Osteocyte (in vitro differentiated cells): Measurements from ENCODE around the gene ATRIP. TPM values are rescaled to one million over a fixed set of nuclear protein-coding genes. Genes with fewer than 3 reads are reported as not detected.

Experiments used
- DNase-seq: peaks from one replicate; pipeline ENCODE4 v3.0.0; 2021; ENCODE audit warnings: mixed read lengths; ENCODE audit not compliant: unreplicated experiment; ENCODE audit errors: extremely low spot score
- H3K27ac Mint-ChIP-seq: one replicate; pipeline ENCODE4 v1.8.0; 2021; ENCODE audit warnings: mild to moderate bottlenecking, mixed read lengths; ENCODE audit not compliant: unreplicated experiment
- H3K27me3 Mint-ChIP-seq: one replicate; pipeline ENCODE4 v1.8.0; 2021; ENCODE audit warnings: mixed read lengths; ENCODE audit not compliant: unreplicated experiment
- H3K36me3 Mint-ChIP-seq: one replicate; pipeline ENCODE4 v1.8.0; 2021; ENCODE audit warnings: mixed read lengths; ENCODE audit not compliant: unreplicated experiment
- H3K4me1 Mint-ChIP-seq: one replicate; pipeline ENCODE4 v1.8.0; 2021; ENCODE audit warnings: mixed read lengths; ENCODE audit not compliant: unreplicated experiment
- H3K4me3 Mint-ChIP-seq: one replicate; pipeline ENCODE4 v1.8.0; 2021; ENCODE audit warnings: mild to moderate bottlenecking, moderate library complexity, mixed read lengths; ENCODE audit not compliant: unreplicated experiment
- H3K9me3 Mint-ChIP-seq: one replicate; pipeline ENCODE4 v1.8.0; 2021; ENCODE audit warnings: mixed read lengths; ENCODE audit not compliant: unreplicated experiment
- total RNA-seq: library from RNA; stranded (reverse); gene quantifications from 2 replicates; pipeline ENCODE4 v1.2.1, GENCODE V29; 2021
- TF ChIP-seq, protein P1 (sequence below): fragments of 200-600 bp; sonication (generic); IDR thresholded peaks from 2 replicates; pipeline ENCODE4 v1.5.0; 2021; ENCODE audit warnings: antibody characterized with exemption, mild to moderate bottlenecking, moderate library complexity

The ATRIP gene
- total RNA-seq, 1 donor from 2014 or later = 8.5 TPM

DNA sequence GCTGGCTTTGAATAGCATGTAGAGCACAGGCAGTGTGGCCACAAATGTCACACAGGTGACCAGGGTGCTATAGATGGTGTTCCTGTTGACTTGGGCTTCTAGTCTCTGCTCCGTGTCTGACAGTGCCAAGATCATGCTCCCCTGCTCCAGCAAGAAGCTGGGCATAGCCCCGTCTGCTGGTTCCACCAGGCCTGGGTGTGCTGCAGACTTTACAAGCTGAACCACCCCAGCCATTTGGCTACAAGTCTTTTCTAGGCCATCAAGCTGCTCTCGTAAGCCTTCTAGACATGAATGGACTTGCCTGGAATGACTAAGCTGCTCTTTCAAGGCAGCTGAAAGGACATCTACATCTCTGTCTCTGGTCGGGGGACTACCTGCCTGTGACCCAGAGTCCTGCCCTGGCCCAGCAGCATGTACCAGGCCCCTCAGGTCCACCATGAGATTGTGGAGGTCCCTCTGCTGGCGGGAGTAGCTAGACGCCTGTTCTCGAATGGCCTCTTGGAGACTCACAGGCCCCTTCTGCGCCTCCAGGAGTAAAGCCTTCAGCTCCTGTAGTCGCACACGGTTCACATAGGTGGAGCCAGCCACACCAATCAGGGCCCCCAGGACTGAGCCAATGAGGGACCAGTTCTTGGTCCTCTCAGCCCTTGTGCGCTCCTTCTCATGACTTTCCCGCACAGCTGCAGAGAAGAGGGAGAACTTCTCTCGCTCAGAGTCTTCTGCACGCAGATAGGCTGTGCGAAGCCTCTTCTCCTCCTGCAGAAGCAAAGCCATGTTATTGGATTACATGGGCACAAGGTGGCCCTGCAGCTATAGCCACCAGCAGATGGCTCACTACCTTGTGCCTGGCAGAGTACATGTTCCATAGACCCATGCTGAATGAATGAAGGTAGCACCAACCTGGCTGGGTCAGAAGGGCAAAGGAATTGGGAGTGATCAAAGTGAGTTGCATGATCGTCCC, 13.8 kb upstream of the ATRIP start:
- H3K36me3 Mint-ChIP-seq = peaks cover 5% of the 10 kb centered on the region
- peak; percentile 74 for DNase-seq
- TF ChIP-seq, protein P1, sequence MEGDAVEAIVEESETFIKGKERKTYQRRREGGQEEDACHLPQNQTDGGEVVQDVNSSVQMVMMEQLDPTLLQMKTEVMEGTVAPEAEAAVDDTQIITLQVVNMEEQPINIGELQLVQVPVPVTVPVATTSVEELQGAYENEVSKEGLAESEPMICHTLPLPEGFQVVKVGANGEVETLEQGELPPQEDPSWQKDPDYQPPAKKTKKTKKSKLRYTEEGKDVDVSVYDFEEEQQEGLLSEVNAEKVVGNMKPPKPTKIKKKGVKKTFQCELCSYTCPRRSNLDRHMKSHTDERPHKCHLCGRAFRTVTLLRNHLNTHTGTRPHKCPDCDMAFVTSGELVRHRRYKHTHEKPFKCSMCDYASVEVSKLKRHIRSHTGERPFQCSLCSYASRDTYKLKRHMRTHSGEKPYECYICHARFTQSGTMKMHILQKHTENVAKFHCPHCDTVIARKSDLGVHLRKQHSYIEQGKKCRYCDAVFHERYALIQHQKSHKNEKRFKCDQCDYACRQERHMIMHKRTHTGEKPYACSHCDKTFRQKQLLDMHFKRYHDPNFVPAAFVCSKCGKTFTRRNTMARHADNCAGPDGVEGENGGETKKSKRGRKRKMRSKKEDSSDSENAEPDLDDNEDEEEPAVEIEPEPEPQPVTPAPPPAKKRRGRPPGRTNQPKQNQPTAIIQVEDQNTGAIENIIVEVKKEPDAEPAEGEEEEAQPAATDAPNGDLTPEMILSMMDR = peak; percentile 25
- H3K27ac Mint-ChIP-seq = peak overlapping the region; percentile 24
- H3K4me3 Mint-ChIP-seq = no peak overlapping the region
- no peaks in the 10 kb centered on the region for H3K9me3 Mint-ChIP-seq
- H3K4me1 Mint-ChIP-seq = peaks cover 27% of the 10 kb centered on the region
- no peaks in the 10 kb centered on the region for H3K27me3 Mint-ChIP-seq

- peak; percentile 82 for DNase-seq
- Mint-ChIP-seq H3K9me3 (no peaks in the 10 kb centered on the region), H3K36me3 (peaks cover 5% of the 10 kb centered on the region), H3K27ac (no peak overlapping the region), H3K27me3 (no peaks in the 10 kb centered on the region), H3K4me1 (peaks cover 23% of the 10 kb centered on the region), H3K4me3 (peak overlapping the region; percentile 52)
- TF ChIP-seq, protein P1 = no peak
These were observed 12.9 kb upstream of the ATRIP start for GRCh38 chr3:48433472-48434118.

- no peak for DNase-seq
- TF ChIP-seq, protein P1 = no peak
- Mint-ChIP-seq H3K4me1 (peaks cover 32% of the 10 kb centered on the region), H3K27ac (no peak overlapping the region), H3K27me3 (no peaks in the 10 kb centered on the region), H3K9me3 (no peaks in the 10 kb centered on the region), H3K4me3 (no peak overlapping the region), H3K36me3 (peaks cover 5% of the 10 kb centered on the region)
These were observed 11.8 kb upstream of the ATRIP start for GRCh38 chr3:48434591-48435222.

DNA sequence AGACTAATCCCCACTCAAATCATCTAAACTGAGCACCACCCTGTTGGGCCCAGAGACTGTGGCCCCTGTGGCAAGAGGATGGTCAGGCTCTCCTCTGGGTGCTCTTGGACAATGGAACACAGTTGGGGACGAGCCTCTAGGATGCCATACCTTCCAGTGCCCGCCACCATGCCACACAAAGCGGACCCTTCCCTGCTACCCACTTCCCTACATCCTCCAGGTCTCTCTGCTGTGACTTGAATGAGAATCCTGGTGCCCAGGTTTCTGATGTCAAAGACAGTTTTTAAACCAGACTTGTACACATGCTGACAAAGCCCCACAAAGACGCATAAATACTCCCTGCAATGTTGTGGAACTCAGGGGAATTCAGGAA, 11.3 kb upstream of the ATRIP start:
- TF ChIP-seq, protein P1 = no peak
- Mint-ChIP-seq H3K4me3 (no peak overlapping the region), H3K27ac (no peak overlapping the region), H3K9me3 (no peaks in the 10 kb centered on the region), H3K27me3 (no peaks in the 10 kb centered on the region), H3K4me1 (peaks cover 30% of the 10 kb centered on the region), H3K36me3 (peaks cover 5% of the 10 kb centered on the region)
- no peak for DNase-seq
